ENCODE data around the gene GNS.

Gene GNS

DNA sequence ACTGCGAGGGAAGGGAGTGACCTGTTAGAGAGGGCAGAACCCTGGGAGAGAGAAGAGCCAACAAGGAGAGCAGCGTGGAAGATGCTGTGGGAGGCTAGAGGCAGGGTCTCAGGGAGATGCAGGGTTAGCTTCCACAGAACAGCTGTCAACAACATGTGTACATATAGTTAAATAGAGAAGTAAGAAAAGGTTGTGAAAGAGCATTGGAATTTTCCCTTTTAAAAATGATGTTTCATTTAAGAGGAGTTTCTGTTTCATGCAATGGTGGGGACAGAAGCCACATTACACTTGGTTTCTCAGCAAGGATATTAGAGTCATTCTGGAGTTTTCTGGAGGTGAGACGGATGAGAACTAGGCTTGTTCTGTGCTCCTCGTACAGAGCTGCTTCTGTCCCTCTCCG, 41.4 kb upstream of the GNS start:
- H3K4me3 ChIP-seq (ENCODE audit: low read depth, low read length) = no peak overlapping the region
- TF ChIP-seq, protein P1, sequence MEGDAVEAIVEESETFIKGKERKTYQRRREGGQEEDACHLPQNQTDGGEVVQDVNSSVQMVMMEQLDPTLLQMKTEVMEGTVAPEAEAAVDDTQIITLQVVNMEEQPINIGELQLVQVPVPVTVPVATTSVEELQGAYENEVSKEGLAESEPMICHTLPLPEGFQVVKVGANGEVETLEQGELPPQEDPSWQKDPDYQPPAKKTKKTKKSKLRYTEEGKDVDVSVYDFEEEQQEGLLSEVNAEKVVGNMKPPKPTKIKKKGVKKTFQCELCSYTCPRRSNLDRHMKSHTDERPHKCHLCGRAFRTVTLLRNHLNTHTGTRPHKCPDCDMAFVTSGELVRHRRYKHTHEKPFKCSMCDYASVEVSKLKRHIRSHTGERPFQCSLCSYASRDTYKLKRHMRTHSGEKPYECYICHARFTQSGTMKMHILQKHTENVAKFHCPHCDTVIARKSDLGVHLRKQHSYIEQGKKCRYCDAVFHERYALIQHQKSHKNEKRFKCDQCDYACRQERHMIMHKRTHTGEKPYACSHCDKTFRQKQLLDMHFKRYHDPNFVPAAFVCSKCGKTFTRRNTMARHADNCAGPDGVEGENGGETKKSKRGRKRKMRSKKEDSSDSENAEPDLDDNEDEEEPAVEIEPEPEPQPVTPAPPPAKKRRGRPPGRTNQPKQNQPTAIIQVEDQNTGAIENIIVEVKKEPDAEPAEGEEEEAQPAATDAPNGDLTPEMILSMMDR (IDR thresholded peaks at IDR 0.05; ENCODE audit: low read depth, low read length, missing control alignments) = no peak
- no peak for DNase-seq (ENCODE audit: low read depth)
- in situ Hi-C loops (cut with HindIII; ENCODE audit: low sequenced_read_pairs) = no loop called here

DNA sequence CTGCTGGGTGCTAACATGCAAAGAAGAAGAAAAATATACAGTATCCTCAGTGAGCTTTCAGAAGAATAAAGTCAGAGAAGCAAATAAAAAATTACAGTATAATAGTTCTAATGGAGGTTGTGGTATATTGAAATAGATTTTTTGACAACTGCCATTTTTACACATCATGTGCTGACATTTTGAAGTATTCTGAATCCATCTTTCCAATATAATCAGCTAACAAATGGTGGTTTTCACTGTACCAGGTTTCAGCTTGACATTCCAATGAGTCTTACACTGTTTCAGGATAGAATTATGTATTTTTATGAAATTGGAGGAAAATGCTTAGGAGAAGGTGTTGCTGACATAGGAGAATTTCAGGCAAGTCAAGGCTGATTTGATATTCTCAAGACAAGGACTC, 39.0 kb upstream of the GNS start:
- in situ Hi-C loops (cut with HindIII; ENCODE audit: low sequenced_read_pairs) = no loop called here

DNA sequence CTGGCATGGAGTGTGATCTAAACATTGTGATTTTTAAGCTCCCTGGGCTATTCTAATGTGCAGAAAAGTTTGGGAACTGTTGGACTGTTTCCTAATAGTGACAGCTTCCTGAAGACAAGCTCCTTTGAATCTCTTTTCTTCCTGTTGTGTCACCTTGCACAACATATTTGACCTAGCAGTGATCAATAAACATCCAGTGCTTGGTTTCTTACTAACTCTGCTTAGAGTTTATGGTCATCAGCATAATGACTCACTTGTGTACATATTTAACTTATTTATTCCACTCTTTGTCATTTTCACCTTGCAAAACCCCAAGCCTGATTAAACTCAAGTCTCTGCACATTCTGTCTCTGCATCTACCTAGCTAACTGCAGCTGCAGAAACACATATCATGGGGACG, 38.0 kb upstream of the GNS start:
- TF ChIP-seq, protein P1 (IDR thresholded peaks at IDR 0.05; ENCODE audit: low read depth, low read length, missing control alignments) = no peak
- in situ Hi-C loops (cut with HindIII; ENCODE audit: low sequenced_read_pairs) = no loop called here
- no peak overlapping the region for H3K4me3 ChIP-seq (ENCODE audit: low read depth, low read length)
- no peak for DNase-seq (ENCODE audit: low read depth)

More for the DNA sequence above, 39.0 kb upstream of the GNS start:
- H3K4me3 ChIP-seq (ENCODE audit: low read depth, low read length) = no peak overlapping the region
- DNase-seq (ENCODE audit: low read depth) = no peak
- TF ChIP-seq, protein P1 (IDR thresholded peaks at IDR 0.05; ENCODE audit: low read depth, low read length, missing control alignments) = no peak

DNA sequence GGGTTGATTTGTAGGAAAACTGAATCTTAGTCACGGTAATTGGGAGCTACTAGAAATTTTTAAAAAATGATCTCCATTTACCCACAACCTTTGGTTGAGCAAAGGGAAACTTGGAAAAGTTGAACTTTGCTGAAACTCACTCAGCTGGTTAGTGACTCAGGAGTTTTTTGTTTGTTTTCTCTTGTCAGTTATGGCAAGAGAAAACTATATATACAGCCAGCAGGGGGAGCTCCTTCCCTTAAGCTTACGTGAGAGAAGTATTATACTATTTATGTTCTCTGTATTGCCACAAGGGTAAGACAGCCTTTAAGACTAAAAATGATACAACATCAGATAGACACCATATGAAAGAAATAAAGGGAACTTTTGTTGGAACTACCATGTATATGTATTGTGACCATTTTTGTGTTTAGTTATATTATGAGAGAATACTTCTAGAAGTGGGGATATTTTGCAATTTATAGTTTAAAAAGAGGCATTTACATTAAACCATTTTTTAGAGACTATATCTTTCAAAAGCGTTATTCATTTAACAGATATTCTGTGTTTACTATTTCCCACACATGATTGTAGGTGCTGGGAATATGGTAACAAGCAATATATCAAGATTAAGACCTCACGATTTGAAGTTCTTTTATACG, 37.1 kb upstream of the GNS start:
- peak; percentile 86 for DNase-seq (ENCODE audit: low read depth)
- in situ Hi-C loops (cut with HindIII; ENCODE audit: low sequenced_read_pairs) = no loop called here
- H3K4me3 ChIP-seq (ENCODE audit: low read depth, low read length) = no peak overlapping the region
- TF ChIP-seq, protein P1 (IDR thresholded peaks at IDR 0.05; ENCODE audit: low read depth, low read length, missing control alignments) = peak; percentile 82

DNA sequence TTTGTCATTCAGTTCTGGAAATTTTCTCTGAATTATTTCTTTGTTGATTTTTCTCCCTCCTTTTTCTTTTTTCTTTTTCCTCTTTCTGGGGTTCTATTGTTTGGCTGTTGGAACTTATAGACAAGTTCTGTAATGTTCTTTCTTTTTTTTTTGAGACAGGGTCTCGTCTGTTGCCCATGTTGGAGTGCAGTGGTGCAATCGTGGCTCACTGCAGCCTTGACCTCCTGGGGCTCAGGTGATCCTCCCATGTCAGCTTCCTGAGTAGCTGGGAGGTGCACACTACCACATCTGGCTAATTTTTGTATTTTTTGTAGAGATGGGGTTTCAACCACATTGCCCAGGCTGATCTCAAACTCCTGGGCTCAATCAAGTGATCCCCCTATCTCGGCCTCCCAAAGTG, 35.1 kb upstream of the GNS start:
- in situ Hi-C loops (cut with HindIII; ENCODE audit: low sequenced_read_pairs) = no loop called here
- DNase-seq (ENCODE audit: low read depth) = no peak
- TF ChIP-seq, protein P1 (IDR thresholded peaks at IDR 0.05; ENCODE audit: low read depth, low read length, missing control alignments) = no peak
- no peak overlapping the region for H3K4me3 ChIP-seq (ENCODE audit: low read depth, low read length)

DNA sequence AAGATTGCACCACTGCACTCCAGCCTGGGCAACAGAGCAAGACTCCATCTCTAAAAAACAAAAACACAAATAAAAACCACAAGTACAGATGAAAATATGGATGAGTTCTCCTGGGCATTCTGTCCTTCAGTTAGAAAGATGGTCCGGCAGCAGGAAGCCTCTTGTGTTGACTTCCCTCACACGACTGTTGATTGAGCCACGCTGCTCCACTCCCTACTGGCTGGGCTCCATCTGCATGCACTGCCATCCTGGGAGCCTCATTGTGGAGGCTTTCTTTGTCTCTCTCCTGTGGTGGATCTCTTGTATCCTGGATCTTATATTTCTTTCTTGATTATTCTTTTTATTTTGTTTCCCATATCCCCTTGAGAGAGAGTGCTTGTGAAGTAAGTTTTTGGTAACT, 34.4 kb upstream of the GNS start:
- DNase-seq (ENCODE audit: low read depth) = no peak
- TF ChIP-seq, protein P1 (IDR thresholded peaks at IDR 0.05; ENCODE audit: low read depth, low read length, missing control alignments) = no peak
- H3K4me3 ChIP-seq (ENCODE audit: low read depth, low read length) = no peak overlapping the region
- in situ Hi-C loops (cut with HindIII; ENCODE audit: low sequenced_read_pairs) = no loop called here

Data from astrocyte of the cerebellum (primary cell).